Suppressor macrophage (primary cell): Measurements from ENCODE around the gene TRMO.

ENCODE experiments used
- DNase-seq, 4 experiments: peaks; one replicate each; pipeline ENCODE4 v3.0.0-alpha.2; 2020 to 2022

The TRMO gene

GRCh38 chr9:97900738-97901565, 21.3 kb downstream of the TRMO start:
- peak; percentile 38 to 62 (median 43) for DNase-seq

DNA sequence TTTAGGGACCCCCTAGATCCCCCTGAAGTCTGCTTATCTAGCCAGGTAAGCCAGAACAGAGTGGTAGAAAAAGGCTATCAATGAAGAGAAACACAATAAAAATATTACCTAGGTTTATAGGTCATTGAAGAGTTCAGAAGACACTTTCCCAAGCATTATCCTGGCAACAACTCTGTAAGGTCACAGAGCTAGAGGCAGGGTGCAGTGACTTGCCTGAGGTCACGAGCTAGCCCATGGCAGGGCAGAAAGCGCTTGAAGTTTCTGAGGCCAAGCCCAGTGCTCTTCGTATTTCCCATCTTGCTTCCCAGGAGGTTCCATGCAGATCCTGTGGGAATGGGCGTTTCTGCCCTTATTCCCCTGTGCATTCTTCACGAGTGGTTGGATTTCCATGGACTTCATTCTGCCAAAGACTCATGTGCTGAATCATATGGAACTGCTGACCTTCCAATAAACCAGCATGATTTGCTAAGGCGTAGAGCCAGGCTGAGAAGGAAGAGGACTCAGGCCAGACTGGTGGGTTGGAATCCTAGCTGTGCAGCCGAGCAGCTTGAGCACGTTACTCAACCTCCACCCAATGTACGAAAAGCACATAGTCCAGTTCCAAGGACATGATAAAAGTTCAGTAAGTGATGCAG, 22.1 kb downstream of the TRMO start:
- DNase-seq: no peak

- peak; percentile 45 to 69 (median 62) for DNase-seq
Measured at GRCh38 chr9:97895695-97896332, 26.5 kb downstream of the TRMO start.

DNA sequence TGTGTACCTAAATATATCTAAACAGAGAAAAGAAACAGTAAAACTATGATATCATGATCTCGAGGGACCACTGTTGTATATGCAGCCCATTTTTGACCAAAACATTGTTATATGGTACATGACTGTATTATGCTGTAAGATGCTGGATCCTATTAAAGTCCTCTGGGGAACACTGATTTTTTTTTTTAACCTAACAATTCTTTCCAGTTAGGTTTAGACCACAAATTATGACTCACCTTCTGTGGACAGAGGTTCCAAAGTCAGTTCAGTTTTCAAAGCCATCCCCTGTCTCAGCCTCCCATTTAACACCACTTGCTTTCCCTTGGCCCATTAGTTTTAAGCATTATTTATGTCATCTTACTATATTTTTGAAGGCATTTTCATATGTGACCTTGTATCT, 27.1 kb downstream of the TRMO start:
- no peak for DNase-seq

GRCh38 chr9:97892421-97892820, 29.9 kb downstream of the TRMO start:
- DNase-seq: no peak

- no peak for DNase-seq
Measured at GRCh38 chr9:97891736-97892135, 30.6 kb downstream of the TRMO start.

DNA sequence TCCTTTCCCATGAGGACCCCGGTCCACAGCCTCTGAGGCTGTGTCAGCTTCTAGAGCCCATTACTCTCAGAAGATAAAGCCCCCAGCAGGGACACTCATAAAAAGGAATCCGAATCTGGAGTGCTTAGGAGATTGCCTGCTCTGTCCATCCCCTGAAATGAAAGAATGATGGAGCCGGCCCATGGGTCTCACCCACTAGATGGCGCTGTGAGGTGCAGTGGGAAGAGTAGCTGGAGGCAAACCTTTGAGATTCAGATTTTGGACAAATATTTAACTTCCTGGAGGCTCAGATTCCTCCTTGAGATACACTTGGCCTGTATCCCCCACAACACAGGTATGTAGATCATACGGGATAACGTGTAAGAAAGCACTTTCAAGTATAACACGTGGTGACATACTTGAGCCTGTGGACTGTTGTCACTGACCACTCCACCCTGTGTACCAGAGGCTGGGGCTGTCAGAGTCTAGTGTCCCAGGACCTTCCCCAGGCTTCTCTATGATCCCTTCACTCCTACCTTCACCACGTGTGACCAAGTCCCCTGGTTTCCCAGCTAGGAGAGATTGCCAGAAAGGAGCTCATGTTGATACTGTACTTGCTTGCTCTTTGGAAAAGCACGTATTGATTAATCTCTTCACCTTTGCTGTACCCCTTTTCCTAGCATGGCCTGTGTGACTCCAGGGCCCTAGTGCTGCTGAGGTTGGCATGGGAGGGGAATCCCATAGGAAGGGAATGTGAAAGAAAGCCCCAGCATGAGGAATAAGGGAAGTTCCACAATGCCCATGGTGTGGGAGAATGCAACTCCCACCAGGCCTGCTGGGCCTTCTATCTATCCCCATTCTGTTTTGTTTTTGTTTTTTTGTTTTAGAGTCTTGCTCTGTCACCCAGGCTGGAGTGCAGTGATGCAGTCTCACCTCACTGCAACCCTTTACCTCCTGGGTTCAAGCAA, 32.1 kb downstream of the TRMO start:
- peak; percentile 55 to 75 (median 70) for DNase-seq

DNA sequence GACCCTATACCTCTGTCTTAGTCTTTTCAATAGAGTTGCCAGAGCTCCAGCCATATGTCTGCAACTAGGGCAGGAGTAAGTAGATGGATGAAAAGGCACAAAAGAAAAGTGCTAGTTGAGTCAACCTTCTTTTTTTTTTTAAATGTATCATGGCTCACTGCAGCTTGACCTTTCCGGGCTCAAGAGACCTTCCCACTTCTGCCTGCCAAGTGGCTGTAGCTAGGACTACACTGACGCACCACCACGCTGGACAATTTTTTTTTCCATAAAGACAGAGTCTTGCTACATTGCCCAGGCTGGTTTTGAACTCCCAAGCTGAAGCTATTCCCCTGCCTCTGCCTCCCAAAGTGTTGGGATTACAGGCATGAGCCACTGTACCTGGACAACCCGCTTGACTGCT, 42.0 kb downstream of the TRMO start:
- no peak for DNase-seq

DNA sequence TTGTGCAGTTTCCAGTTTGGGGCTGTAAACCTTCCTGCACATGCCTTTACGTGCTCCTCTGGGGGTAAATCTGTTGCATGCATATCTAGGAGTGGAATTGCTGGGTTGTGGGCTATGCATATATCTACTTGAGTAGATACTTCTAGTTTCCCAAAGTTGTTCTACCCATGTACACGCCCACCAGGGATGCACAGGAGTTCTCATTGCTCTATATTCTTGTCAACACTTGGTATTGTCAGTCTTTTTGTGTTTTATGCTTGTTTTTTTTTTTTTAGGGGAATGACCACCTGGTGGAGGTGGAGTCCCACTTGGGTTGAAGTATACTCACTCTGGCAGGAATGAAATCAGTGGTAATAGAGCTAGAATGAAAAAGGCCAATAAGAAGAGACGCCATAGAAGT, 46.2 kb downstream of the TRMO start:
- DNase-seq: no peak

- no peak for DNase-seq
Measured at GRCh38 chr9:97875111-97875510, 47.2 kb downstream of the TRMO start.

DNA sequence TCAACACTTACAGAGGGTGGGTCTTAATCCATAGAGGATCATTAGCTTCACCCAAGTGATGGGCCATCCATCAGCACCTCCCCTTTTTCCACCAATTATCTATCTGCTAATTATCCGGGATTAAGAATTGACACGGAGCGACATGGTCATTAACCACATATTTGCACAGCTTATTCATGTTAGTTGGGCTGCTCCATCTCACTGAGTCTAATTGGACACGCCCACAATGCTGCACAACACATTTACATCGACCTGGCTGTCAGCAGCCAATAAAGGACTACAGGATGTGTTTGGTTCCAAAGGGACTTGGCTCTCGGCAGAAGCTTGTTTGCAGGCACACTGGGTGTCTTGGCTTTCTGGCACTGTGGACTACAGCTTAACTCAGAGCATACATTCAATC, 47.7 kb downstream of the TRMO start:
- DNase-seq: no peak

- no peak for DNase-seq
Measured at GRCh38 chr9:97873882-97874281, 48.4 kb downstream of the TRMO start.

- no peak for DNase-seq
Measured at GRCh38 chr9:97873425-97873824, 48.9 kb downstream of the TRMO start.

GRCh38 chr9:97868859-97869258, 53.4 kb downstream of the TRMO start:
- DNase-seq: no peak

- DNase-seq: peak in 2 of 4 experiments; percentile 31 to 47
Measured at GRCh38 chr9:97866848-97867247, 55.5 kb downstream of the TRMO start.

GRCh38 chr9:97866300-97866699, 56.0 kb downstream of the TRMO start:
- no peak for DNase-seq

- DNase-seq: no peak
Measured at GRCh38 chr9:97864396-97864795, 57.9 kb downstream of the TRMO start.

DNA sequence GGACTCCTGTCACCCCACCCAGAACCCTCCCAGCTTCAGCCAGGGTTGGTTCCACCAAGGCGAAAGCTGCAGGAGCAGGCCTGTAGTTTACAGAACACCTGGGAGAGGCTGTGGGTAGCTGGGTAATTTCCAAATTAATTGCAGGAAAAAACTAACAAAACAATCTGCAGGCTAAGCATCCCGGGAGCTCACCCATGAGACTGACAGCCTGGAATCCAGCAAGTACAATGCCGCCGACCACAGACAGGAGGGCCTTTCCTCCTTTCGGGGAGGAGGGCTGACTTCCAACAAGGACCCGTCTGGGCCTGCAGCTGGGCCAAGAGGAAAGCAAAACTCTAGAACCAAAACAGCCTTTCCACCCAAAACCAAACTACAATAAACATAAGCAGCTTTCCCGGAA, 59.0 kb downstream of the TRMO start:
- DNase-seq: no peak

DNA sequence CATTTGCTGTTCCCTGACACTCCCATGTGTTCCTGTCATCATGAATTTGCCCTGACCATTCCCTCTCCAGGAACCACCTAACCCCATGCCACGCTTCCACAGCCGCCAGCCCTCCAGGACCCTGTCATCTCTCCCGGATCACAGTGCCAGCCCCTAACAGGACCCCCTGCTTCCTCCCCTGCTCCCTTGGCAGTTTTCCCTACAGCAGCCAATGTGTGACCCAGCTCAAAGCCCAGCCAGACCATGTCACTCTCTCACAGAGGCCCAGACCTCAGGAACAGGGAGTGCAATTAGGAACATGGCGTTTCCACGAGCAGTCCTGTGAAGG, 61.2 kb downstream of the TRMO start:
- DNase-seq: no peak

DNA sequence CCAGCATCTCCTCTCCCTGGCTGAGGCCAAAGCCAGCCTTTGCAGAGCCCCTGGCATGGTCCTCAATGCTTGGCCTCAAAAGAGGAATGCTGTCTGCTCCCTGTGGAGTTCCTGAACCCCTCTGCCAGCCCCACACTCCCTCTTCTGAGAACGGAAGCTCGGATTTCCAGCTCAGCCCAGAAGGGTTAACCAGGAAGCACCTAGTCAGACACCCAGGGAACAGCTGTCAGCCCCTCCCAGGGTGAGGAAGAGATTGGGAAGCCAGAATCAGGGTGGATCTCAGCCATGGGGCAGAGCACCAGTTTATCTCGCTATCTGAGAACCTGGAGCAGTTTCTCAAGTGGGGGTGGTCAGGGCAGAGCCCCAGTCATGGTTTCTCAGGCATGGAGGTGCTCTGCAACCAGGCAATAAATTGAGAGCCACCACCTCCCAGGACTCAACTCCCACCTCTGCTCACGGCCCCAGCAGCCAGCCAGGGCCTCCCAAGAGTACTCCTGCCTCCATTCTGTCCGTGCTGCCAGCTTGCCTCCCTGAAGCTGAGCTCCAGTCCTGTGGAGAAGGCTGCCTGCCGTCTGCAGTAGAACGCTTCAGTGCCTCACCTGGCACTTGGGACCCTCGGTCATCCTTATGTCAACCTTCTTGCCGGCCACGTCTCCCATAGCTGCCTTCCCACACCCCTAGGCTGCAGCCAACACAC, 61.7 kb downstream of the TRMO start:
- no peak for DNase-seq

DNA sequence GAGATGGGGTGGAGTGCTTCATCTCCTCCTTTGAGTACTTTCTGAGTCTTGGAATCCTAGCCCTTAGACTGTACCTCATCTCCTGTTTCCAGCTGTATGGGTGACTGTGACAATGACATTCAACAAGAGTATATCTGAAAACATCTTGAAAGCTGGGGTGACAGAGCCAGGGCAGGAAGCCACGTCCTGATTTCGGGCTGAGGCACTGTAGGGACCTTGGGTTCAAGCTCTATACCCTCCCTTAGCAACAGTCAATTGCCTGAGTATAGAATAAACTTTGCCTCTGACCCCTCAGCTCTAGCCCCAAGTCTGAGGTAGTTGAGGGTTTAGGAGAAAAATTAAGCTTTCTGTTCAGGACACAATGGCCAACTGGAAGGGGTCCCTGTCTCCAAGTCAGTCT, 63.0 kb downstream of the TRMO start:
- no peak for DNase-seq

DNA sequence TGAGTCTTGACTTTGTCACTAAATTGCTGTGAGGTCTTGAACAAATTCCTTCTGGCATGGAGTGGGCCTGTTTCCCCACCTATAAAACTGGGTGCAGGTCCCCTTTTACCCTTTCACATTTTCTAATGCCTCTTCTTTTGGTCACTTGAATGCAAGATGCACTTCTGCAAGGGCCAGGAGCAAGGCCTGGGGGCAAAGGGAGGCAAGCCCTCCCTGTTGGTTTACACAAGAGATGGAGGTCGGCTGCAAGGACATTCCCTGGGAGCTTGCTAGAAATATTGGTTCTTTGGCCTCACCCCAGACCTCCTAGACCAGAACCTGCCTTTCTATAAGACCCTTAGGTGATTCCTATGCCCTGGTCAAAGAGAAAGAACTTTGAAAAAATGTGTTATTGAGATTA, 63.5 kb downstream of the TRMO start:
- no peak for DNase-seq
